ENCODE data around the gene PRMT3. TPM values are rescaled to one million over a fixed set of nuclear protein-coding genes. Genes with fewer than 3 reads are reported as not detected.
A peak's percentile ranks its signal among the peaks of the same experiment; 100 is the strongest.

The PRMT3 gene
- 10 to 100 TPM; 15.2 to 38.1 (median 23.0) TPM for total RNA-seq

GRCh38 chr11:20387261-20388095 is at the start of gene PRMT3:
Gene PRMT3, plus strand, starts transcription at chr11:20387716. Its CDS starts 31 bp downstream, at chr11:20387747.
- peak within 1 kb of the TSS; percentile 81 to 92 (median 87) for H3K4me3 ChIP-seq
- intact Hi-C loops (cut with DNase I): no loop called here
- WGBS, 2 donors: 0% methylated on average over 4 to 13 of the region's 96 CpGs
- no peaks in the 10 kb centered on the region for H3K27me3 ChIP-seq
- H3K36me3 ChIP-seq: peaks cover 0 to 46% (median 6%) of the 10 kb centered on the region in 3 donors
- peak; percentile 76 for DNase-seq
- H3K4me1 ChIP-seq: peaks cover 0 to 24% (median 8%) of the 10 kb centered on the region in 3 donors
- peak within 1 kb of the TSS; percentile 90 to 97 (median 92) for H3K27ac ChIP-seq
- TF ChIP-seq POLR2A (IDR thresholded peaks at IDR 0.05) (peak in 3 of 4 donors; percentile 51 to 84 (median 72)), CTCF (IDR thresholded peaks at IDR 0.05) (peak in 5 of 6 experiments; percentile 19 to 99 (median 97))
- H3K9me3 ChIP-seq: no peaks in the 10 kb centered on the region

- Histone ChIP-seq H3K4me1 (peaks cover 0 to 7% (median 0%) of the 10 kb centered on the region in 3 donors), H3K4me3 (no peak overlapping the region), H3K36me3 (no peaks in the 10 kb centered on the region), H3K27me3 (peaks cover 0 to 49% (median 4%) of the 10 kb centered on the region in 4 donors), H3K9me3 (no peaks in the 10 kb centered on the region), H3K27ac (no peak overlapping the region)
- 26 to 42% methylated on average over 14 to 15 of the region's 26 CpGs for WGBS, 2 donors
- intact Hi-C loops (cut with DNase I): no loop called here
- TF ChIP-seq POLR2A (IDR thresholded peaks at IDR 0.05) (no peak), CTCF (IDR thresholded peaks at IDR 0.05) (no peak)
- DNase-seq: no peak
Observed at GRCh38 chr11:20342347-20343141, 45.0 kb upstream of the PRMT3 start.

- 31 to 52% methylated on average over 7 of the region's 7 CpGs for WGBS, 2 donors
- peaks cover 0 to 4% (median 0%) of the 10 kb centered on the region in 4 donors for H3K27me3 ChIP-seq
- H3K4me1 ChIP-seq: peaks cover 0 to 10% (median 0%) of the 10 kb centered on the region in 3 donors
- no peak for DNase-seq
- intact Hi-C loops (cut with DNase I): loop anchor here (10.0 kb wide), 2 partner anchors 226 to 396 kb away; no protein-coding TSS in a partner anchor
- no peak overlapping the region for H3K4me3 ChIP-seq
- TF ChIP-seq POLR2A (IDR thresholded peaks at IDR 0.05) (no peak), CTCF (IDR thresholded peaks at IDR 0.05) (no peak)
- H3K9me3 ChIP-seq: no peaks in the 10 kb centered on the region
- no peaks in the 10 kb centered on the region for H3K36me3 ChIP-seq
- peak overlapping the region in 1 of 4 donors; percentile 0 for H3K27ac ChIP-seq
Observed at GRCh38 chr11:20351136-20351535, 36.4 kb upstream of the PRMT3 start.

- intact Hi-C loops (cut with DNase I): loop anchor here (10.0 kb wide), 2 partner anchors 227 to 397 kb away; no protein-coding TSS in a partner anchor
- H3K9me3 ChIP-seq: no peaks in the 10 kb centered on the region
- DNase-seq: no peak
- no peak overlapping the region for H3K4me3 ChIP-seq
- peak overlapping the region in 1 of 4 donors; percentile 0 for H3K27ac ChIP-seq
- no peaks in the 10 kb centered on the region for H3K36me3 ChIP-seq
- H3K4me1 ChIP-seq: peaks cover 0 to 10% (median 0%) of the 10 kb centered on the region in 3 donors
- TF ChIP-seq POLR2A (IDR thresholded peaks at IDR 0.05) (no peak), CTCF (IDR thresholded peaks at IDR 0.05) (no peak)
- 27 to 38% methylated on average over 2 of the region's 2 CpGs for WGBS, 2 donors
- H3K27me3 ChIP-seq: peaks cover 0 to 4% (median 0%) of the 10 kb centered on the region in 4 donors
Observed at GRCh38 chr11:20351751-20352262, 35.7 kb upstream of the PRMT3 start.

Measured in esophagus squamous epithelium (tissue), 5 donors.